Caco-2 (cell line): Measurements from ENCODE around the gene FAM9C. TPM values are rescaled to one million over a fixed set of nuclear protein-coding genes. Genes with fewer than 3 reads are reported as not detected.

Source experiments
- BruUV-seq: library from RNA; stranded (reverse); fragments of 400-500 nt; replicated peaks from 2 replicates; lab custom pipeline; 2021; lab: Mats Ljungman, UMichigan
- CTCF ChIA-PET: fragments of 300-600 bp; sonication (Branson Sonifier 250); formaldehyde crosslinking; loops from one replicate; lab custom pipeline; 2022; ENCODE audit warnings: antibody characterized with exemption; lab: Charles Lee
- POLR2A ChIA-PET: fragments of 300-600 bp; sonication (Branson Sonifier 250); formaldehyde crosslinking; loops from one replicate; lab custom pipeline; 2022; ENCODE audit warnings: antibody characterized with exemption; lab: Charles Lee
- DNase-seq, 2 experiments: peaks; one replicate each; pipeline versions ENCODE4 v3.0.0 to v3.0.0-alpha.2; 2020 to 2022
- H3K27me3 ChIP-seq: replicated peaks from 2 replicates; pipeline ENCODE4 v1.6.0; 2011; ENCODE audit warnings: low read length; ENCODE audit not compliant: control insufficient read depth, insufficient read depth
- H3K36me3 ChIP-seq: 2 replicates; pipeline ENCODE4 v1.5.1; 2011; ENCODE audit warnings: low read length; ENCODE audit not compliant: control insufficient read depth, insufficient read depth
- H3K4me1 ChIP-seq: fragments of 250-450 bp; sonication (Bioruptor Pico); 2 replicates; pipeline ENCODE4 v1.5.1; 2020; ENCODE audit warnings: mild to moderate bottlenecking
- H3K4me3 ChIP-seq: 2 replicates; pipeline ENCODE4 v1.5.1; 2011; ENCODE audit warnings: low read depth, mild to moderate bottlenecking, control low read depth, low read length
- H3K9me3 ChIP-seq: fragments of 250-450 bp; sonication (Bioruptor Pico); 2 replicates; pipeline ENCODE4 v1.5.1; 2020; ENCODE audit warnings: mild to moderate bottlenecking, moderate library complexity
- H3K27ac Mint-ChIP-seq: one replicate; pipeline ENCODE4 v1.8.0; 2022; ENCODE audit warnings: mixed read lengths; ENCODE audit not compliant: unreplicated experiment
- H3K27me3 Mint-ChIP-seq: one replicate; pipeline ENCODE4 v1.8.0; 2022; ENCODE audit warnings: mixed read lengths; ENCODE audit not compliant: insufficient read depth, unreplicated experiment
- H3K36me3 Mint-ChIP-seq: one replicate; pipeline ENCODE4 v1.8.0; 2022; ENCODE audit warnings: mild to moderate bottlenecking, mixed read lengths; ENCODE audit not compliant: insufficient read depth, unreplicated experiment
- H3K4me1 Mint-ChIP-seq: one replicate; pipeline ENCODE4 v1.8.0; 2022; ENCODE audit warnings: low read depth, mixed read lengths; ENCODE audit not compliant: unreplicated experiment
- H3K4me3 Mint-ChIP-seq: one replicate; pipeline ENCODE4 v1.8.0; 2022; ENCODE audit warnings: mild to moderate bottlenecking, moderate library complexity, mixed read lengths; ENCODE audit not compliant: unreplicated experiment
- H3K9me3 Mint-ChIP-seq: one replicate; pipeline ENCODE4 v1.8.0; 2022; ENCODE audit warnings: mixed read lengths; ENCODE audit not compliant: unreplicated experiment
- intact Hi-C: fragments of 100-400 bp; cut with micrococcal nuclease; formaldehyde crosslinking; loops from one replicate; pipeline ENCODE4 v1.10.0; 2022; ENCODE audit not compliant: unreplicated experiment
- total RNA-seq: library from RNA; stranded (reverse); gene quantifications from 2 replicates; pipeline ENCODE4 v1.2.3, GENCODE V29; 2022
- TF ChIP-seq, protein P1 (sequence below), 2 experiments: fragments of 200-600 bp in 1 of 2; IDR thresholded peaks; 1 replicate in 1 of 2; 2 replicates in 1 of 2; pipeline versions ENCODE4 v1.5.1 to v1.8.0; 2011 to 2022; ENCODE audit warnings: antibody characterized with exemption in 1 of 2, control low read depth in 1 of 2, inconsistent platforms in 1 of 2, low read depth in 1 of 2, low read length in 1 of 2, mild to moderate bottlenecking in 1 of 2, moderate library complexity in 1 of 2; ENCODE audit not compliant: insufficient read depth in 1 of 2, severe bottlenecking in 1 of 2, unreplicated experiment in 1 of 2

The FAM9C gene
- total RNA-seq, 1 experiment from 2014 or later: not detected

DNA sequence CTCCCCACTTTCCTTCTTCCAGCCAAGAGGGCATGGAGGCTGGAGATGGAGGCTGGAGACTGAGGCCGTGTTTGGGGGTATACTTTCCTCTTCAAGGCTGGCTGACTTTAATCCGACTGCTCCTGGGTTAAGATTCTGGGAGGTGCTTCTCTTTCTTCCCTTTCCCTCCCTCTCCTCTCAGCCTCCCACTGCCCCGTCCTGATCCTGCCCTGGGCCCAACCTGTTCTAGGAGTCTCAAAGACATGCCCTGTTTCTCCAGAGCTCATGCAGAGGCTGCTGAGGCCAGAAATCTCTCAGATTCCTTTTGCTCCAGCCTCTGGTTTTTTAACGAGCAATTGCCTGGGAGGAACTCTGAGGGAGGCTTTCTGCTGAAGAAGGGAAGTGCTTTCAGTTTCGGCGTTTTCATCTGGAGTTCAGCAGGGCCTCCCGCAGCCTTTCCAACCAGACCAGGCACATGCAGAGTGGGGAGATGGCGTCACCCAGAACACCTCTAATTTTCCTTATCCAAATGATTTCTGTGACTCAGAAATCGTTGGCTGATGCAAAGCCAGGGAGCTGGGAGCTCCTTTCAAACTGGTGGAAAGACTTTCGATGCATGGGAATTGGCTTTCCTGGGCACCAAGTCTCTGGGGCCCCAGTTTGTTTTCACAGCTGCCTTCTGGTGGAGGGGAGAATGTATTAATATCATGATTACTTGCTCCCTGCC, 34.5 kb upstream of the FAM9C start:
- H3K27me3 ChIP-seq: no peaks in the 10 kb centered on the region
- intact Hi-C loops: no loop called here
- Mint-ChIP-seq H3K27ac (no peak overlapping the region), H3K27me3 (no peaks in the 10 kb centered on the region), H3K9me3 (no peaks in the 10 kb centered on the region), H3K36me3 (no peaks in the 10 kb centered on the region), H3K4me3 (no peak overlapping the region), H3K4me1 (no peaks in the 10 kb centered on the region)
- H3K4me3 ChIP-seq: no peak overlapping the region
- H3K9me3 ChIP-seq: no peaks in the 10 kb centered on the region
- ChIA-PET POLR2A (no interaction called here), CTCF (no interaction called here)
- peaks cover 8% of the 10 kb centered on the region; the same call in 1 of the 2 replicates for H3K4me1 ChIP-seq
- H3K36me3 ChIP-seq: no peaks in the 10 kb centered on the region
- no peak for DNase-seq
- BruUV-seq: no TSS peak
- TF ChIP-seq, protein P1, sequence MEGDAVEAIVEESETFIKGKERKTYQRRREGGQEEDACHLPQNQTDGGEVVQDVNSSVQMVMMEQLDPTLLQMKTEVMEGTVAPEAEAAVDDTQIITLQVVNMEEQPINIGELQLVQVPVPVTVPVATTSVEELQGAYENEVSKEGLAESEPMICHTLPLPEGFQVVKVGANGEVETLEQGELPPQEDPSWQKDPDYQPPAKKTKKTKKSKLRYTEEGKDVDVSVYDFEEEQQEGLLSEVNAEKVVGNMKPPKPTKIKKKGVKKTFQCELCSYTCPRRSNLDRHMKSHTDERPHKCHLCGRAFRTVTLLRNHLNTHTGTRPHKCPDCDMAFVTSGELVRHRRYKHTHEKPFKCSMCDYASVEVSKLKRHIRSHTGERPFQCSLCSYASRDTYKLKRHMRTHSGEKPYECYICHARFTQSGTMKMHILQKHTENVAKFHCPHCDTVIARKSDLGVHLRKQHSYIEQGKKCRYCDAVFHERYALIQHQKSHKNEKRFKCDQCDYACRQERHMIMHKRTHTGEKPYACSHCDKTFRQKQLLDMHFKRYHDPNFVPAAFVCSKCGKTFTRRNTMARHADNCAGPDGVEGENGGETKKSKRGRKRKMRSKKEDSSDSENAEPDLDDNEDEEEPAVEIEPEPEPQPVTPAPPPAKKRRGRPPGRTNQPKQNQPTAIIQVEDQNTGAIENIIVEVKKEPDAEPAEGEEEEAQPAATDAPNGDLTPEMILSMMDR (IDR thresholded peaks at IDR 0.05; ENCODE audit: insufficient read depth in 1 of 2, low read depth in 1 of 2, low read length in 1 of 2, severe bottlenecking in 1 of 2, unreplicated experiment in 1 of 2): no peak

DNA sequence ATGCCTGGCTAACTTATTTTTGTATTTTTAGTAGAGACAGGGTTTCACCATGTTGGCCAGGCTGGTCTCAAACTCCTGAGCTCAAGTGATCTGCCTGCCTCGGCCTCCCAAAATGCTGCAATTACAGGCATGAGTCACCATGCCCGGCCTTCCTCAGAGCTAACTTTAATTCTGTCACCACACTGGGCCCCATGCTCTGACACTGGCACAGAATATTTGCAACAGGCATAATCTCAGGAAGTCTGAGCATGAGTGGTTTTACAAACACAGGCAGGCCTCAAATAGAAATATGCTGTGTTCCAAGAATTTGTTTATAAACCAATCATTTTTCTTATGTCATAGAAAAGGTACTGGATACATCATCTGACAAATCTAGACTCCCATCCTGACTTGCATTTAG, 32.7 kb upstream of the FAM9C start:
- Histone ChIP-seq H3K4me3 (no peak overlapping the region), H3K36me3 (no peaks in the 10 kb centered on the region), H3K27me3 (no peaks in the 10 kb centered on the region), H3K4me1 (peaks cover 8% of the 10 kb centered on the region; the same call in 1 of the 2 replicates), H3K9me3 (no peaks in the 10 kb centered on the region)
- Mint-ChIP-seq H3K36me3 (no peaks in the 10 kb centered on the region), H3K27ac (no peak overlapping the region), H3K4me1 (no peaks in the 10 kb centered on the region), H3K27me3 (no peaks in the 10 kb centered on the region), H3K9me3 (no peaks in the 10 kb centered on the region), H3K4me3 (no peak overlapping the region)
- no peak for DNase-seq
- TF ChIP-seq, protein P1 (IDR thresholded peaks at IDR 0.05; ENCODE audit: insufficient read depth in 1 of 2, low read depth in 1 of 2, low read length in 1 of 2, severe bottlenecking in 1 of 2, unreplicated experiment in 1 of 2): no peak
- POLR2A ChIA-PET: no interaction called here
- intact Hi-C loops: no loop called here
- BruUV-seq: no TSS peak
- CTCF ChIA-PET: no interaction called here

DNA sequence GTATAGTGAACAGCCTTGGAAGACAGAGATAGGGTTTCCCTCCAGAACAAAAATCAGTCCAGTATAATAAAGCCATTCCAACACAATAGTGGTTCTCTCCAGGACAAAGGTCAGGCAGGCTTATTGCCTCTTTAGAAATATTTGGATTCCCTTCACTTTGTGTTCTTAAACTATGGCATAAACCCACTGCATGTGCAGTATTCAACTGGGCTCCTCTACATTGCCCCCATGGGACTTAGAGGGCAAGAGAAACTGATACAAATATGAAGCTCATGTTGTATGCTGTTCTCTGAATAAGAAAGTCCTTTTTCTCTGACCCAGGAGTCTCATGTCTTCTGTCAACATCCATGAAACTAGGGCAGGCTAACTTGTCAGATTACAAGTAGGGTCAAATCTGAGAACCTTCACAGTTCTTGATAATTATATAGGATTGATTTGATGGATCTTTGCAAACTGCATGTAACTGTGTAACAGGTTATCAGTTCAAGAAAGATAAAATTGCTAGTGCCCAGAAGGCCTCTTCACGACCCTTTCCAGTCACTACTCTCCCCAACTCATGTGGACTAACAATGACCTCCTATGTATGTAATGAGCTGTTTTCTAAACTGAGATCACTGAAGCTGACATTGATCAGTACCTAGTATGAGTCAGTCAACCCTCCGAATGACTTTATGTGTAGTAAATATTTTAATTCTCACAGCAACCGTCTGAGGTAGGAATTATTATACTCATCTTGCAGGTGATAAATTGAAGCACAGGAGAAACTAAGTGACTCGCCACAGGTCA, 31.9 kb upstream of the FAM9C start:
- no peak for DNase-seq
- H3K9me3 Mint-ChIP-seq: no peaks in the 10 kb centered on the region
- no peaks in the 10 kb centered on the region for H3K4me1 Mint-ChIP-seq
- TF ChIP-seq, protein P1 (IDR thresholded peaks at IDR 0.05; ENCODE audit: insufficient read depth in 1 of 2, low read depth in 1 of 2, low read length in 1 of 2, severe bottlenecking in 1 of 2, unreplicated experiment in 1 of 2): no peak
- CTCF ChIA-PET: no interaction called here
- no peaks in the 10 kb centered on the region for H3K27me3 ChIP-seq
- H3K27me3 Mint-ChIP-seq: no peaks in the 10 kb centered on the region
- peaks cover 8% of the 10 kb centered on the region; the same call in 1 of the 2 replicates for H3K4me1 ChIP-seq
- no peaks in the 10 kb centered on the region for H3K36me3 Mint-ChIP-seq
- POLR2A ChIA-PET: no interaction called here
- H3K4me3 ChIP-seq: no peak overlapping the region
- no peaks in the 10 kb centered on the region for H3K9me3 ChIP-seq
- no peak overlapping the region for H3K27ac Mint-ChIP-seq
- intact Hi-C loops: no loop called here
- no TSS peak for BruUV-seq
- H3K4me3 Mint-ChIP-seq: no peak overlapping the region
- H3K36me3 ChIP-seq: no peaks in the 10 kb centered on the region
